ENCODE data around the gene ERAP2.

Gene ERAP2

DNA sequence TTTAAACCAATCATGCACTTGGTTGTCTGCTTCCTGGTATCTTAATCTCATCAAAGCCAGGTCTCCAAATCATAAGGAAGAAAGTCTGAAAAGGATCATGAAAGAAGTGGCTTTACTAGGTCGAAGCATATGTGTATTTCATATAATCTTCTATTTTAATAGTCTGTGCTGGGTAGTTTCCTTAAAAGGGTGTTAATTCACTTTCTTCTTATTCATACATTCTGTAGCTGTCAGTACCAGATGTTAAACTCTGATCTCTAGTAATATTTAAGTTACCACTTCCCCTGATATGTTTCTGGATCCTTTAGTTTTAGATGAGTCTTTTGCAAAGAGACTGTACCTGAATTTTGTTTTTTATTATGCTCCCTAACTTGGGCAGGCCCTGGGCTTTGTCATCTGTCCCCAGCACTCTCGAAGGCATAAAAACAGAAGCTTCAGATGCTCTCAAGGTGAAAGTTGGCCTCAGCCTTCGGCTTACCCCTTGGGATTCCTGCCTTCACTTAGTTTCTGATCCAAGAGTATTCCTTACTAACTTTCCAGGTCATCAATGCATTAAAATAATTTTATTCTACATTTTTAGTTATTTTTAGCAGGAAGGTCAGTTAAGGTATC lies 44.5 kb downstream of the ERAP2 start:
- DNase-seq (ENCODE audit: low read depth), result no peak
- H3K4me3 ChIP-seq (ENCODE audit: low read depth, low read length), result peak overlapping the region; percentile 66
- TF ChIP-seq, protein P1, sequence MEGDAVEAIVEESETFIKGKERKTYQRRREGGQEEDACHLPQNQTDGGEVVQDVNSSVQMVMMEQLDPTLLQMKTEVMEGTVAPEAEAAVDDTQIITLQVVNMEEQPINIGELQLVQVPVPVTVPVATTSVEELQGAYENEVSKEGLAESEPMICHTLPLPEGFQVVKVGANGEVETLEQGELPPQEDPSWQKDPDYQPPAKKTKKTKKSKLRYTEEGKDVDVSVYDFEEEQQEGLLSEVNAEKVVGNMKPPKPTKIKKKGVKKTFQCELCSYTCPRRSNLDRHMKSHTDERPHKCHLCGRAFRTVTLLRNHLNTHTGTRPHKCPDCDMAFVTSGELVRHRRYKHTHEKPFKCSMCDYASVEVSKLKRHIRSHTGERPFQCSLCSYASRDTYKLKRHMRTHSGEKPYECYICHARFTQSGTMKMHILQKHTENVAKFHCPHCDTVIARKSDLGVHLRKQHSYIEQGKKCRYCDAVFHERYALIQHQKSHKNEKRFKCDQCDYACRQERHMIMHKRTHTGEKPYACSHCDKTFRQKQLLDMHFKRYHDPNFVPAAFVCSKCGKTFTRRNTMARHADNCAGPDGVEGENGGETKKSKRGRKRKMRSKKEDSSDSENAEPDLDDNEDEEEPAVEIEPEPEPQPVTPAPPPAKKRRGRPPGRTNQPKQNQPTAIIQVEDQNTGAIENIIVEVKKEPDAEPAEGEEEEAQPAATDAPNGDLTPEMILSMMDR (IDR thresholded peaks at IDR 0.05; ENCODE audit: insufficient read depth, low read depth, low read length, missing control alignments), result no peak

DNA sequence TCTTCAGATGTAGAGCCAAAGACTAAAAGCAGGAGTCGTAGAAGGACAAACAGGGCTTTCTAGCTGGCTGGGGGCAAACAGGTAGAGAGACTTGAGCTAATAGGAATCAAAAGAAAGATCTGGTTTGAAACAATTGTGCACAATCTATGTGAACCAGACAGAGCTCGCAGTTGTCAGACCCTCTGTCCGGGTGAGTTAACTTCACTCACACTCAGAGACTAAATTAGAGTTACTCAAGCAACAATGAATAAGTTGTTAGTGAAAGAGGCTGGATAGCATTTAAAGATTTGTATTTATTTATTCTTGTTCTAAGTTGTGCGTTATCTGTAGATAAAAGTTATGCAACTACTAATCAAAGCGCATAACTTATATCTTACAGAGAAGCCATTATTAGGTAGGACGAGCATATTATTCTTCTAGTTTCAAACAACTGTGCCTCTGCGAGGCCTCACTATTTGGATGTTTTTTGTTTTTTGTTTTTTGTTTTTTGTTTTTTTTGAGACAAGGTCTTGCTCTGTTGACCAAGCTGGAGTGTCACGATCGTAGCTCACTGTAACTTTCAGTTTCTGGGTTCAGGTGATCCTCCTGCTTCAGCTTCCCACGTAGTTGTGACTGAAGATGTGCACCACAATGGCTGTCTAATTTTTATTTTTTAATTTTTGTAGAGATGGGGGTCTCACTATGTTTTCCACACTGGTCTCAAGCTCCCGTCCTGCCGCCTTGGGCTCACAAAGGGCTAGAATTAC lies 46.4 kb downstream of the ERAP2 start:
- peak overlapping the region; percentile 66 for H3K4me3 ChIP-seq (ENCODE audit: low read depth, low read length)
- peak; percentile 78 for DNase-seq (ENCODE audit: low read depth)
- TF ChIP-seq, protein P1 (IDR thresholded peaks at IDR 0.05; ENCODE audit: insufficient read depth, low read depth, low read length, missing control alignments), result no peak

DNA sequence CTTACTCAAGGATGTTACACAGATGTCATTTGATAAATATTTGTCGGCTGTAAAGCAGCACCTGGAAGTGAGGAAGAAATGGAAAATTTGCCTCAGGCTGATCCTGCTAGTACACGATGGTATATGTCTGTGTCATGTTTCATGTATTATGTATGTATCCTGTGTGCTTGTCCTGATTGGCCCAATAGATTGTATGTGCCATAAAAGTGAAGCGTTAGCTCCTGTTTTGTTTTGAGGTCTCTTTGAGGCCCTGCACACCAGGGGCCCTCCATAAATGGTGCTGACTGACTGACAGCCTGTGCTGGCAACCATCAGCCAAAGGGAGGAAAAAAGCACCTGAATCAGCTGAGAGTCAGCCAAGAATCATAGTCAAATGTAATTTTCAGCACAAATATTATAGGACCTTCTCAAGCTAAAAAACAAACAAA lies 47.7 kb downstream of the ERAP2 start:
- TF ChIP-seq, protein P1 (IDR thresholded peaks at IDR 0.05; ENCODE audit: insufficient read depth, low read depth, low read length, missing control alignments), result no peak
- DNase-seq (ENCODE audit: low read depth), result peak; percentile 45
- H3K4me3 ChIP-seq (ENCODE audit: low read depth, low read length), result no peak overlapping the region

DNA sequence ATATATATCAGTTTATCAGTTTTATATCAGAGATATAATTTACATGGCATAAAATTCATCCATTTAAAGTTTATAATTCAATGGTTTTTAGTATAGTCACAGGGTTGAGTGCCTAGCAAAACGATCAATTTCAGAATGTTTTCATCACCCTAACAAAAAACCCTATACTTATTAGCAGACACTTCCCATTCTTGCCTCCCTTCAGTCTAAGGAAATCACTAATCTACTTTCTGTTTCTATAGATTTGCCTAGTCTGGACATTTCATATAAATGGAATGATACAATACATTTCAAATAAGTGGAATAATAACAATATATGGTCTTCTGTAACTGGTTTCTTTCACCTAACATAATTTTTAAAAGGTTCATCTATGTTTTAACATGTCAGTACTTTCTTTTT lies 50.0 kb downstream of the ERAP2 start:
- no peak for DNase-seq (ENCODE audit: low read depth)
- H3K4me3 ChIP-seq (ENCODE audit: low read depth, low read length), result no peak overlapping the region
- TF ChIP-seq, protein P1 (IDR thresholded peaks at IDR 0.05; ENCODE audit: insufficient read depth, low read depth, low read length, missing control alignments), result no peak

DNA sequence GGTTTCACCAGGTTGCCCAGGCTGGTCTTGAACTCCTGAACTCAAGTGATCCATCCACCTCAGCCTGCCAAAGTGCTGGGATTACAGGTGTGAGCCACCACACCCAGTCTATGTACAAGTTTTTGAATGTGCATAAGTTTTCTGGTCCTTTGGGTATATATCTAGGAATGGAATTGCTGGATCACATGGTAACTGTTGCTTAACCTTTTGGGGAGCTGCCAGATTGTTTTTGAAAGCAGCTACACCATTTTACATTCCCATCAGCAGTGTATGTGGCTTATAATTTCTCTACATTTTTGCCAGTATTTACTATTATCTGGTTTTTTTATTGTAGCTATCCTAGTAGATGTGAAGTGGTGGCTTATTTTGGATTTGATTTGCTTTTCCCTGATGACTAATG lies 50.7 kb downstream of the ERAP2 start:
- TF ChIP-seq, protein P1 (IDR thresholded peaks at IDR 0.05; ENCODE audit: insufficient read depth, low read depth, low read length, missing control alignments), result no peak
- no peak for DNase-seq (ENCODE audit: low read depth)
- H3K4me3 ChIP-seq (ENCODE audit: low read depth, low read length), result no peak overlapping the region

DNA sequence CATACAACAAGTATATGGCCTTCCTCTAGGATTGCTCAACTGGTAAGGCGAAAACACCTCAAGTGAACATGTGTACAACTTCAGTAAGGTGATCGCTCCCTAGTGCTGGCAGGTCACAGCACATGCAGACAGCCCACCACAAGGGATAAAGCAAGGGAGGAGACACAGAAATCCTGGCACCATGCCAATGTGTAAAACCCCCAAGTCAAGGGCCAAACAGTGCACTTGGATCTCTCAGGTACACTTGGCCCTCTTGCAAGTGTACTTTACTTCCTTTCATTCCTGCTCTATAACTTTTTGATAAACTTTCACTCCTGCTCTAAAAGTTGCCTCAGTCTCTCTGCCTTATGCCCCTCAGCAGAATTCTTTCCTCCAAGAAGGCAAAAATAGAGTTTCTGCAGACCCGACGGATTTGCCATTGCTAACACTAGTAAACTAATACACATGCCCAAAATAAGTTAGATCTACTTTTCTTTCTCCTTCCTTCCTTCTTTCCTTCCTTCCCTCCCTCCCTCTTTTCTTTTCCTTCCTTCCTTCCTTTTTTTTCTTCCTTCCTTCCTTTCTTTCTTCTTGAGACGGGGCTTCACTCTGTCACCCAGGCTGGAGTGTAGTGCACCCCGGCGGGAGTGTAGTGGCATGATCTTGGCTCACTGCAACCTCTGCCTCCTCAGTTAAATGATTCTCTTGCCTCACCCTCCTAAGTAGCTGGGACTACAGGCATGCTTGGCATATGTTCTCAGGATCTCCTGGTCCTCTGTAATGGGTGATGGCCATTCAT lies 52.8 kb downstream of the ERAP2 start:
- H3K4me3 ChIP-seq (ENCODE audit: low read depth, low read length), result no peak overlapping the region
- no peak for DNase-seq (ENCODE audit: low read depth)
- TF ChIP-seq, protein P1 (IDR thresholded peaks at IDR 0.05; ENCODE audit: insufficient read depth, low read depth, low read length, missing control alignments), result no peak
